Measurements from ENCODE around the gene DUSP22.

DUSP22 gene

GRCh38 chr6:309947-310346, 17.7 kb downstream of the DUSP22 start:
- no peak for DNase-seq (ENCODE audit: low read depth)

- DNase-seq (ENCODE audit: low read depth): no peak
Measured at GRCh38 chr6:310671-311070, 18.4 kb downstream of the DUSP22 start.

- DNase-seq (ENCODE audit: low read depth): no peak
Measured at GRCh38 chr6:311679-312220, 19.5 kb downstream of the DUSP22 start.

- DNase-seq (ENCODE audit: low read depth): no peak
Measured at GRCh38 chr6:313087-313486, 20.8 kb downstream of the DUSP22 start.

GRCh38 chr6:313917-314316, 21.6 kb downstream of the DUSP22 start:
- no peak for DNase-seq (ENCODE audit: low read depth)

- DNase-seq (ENCODE audit: low read depth): no peak
Measured at GRCh38 chr6:314377-314776, 22.1 kb downstream of the DUSP22 start.

GRCh38 chr6:315226-315625, 22.9 kb downstream of the DUSP22 start:
- DNase-seq (ENCODE audit: low read depth): no peak

- DNase-seq (ENCODE audit: low read depth): no peak
Measured at GRCh38 chr6:315921-316752, 23.9 kb downstream of the DUSP22 start.

GRCh38 chr6:316753-317038, 24.4 kb downstream of the DUSP22 start:
- no peak for DNase-seq (ENCODE audit: low read depth)

GRCh38 chr6:317060-317447, 24.8 kb downstream of the DUSP22 start:
- DNase-seq (ENCODE audit: low read depth): no peak

- DNase-seq (ENCODE audit: low read depth): no peak
Measured at GRCh38 chr6:317448-318144, 25.3 kb downstream of the DUSP22 start.

GRCh38 chr6:318243-318890, 26.1 kb downstream of the DUSP22 start:
- no peak for DNase-seq (ENCODE audit: low read depth)

GRCh38 chr6:319177-320131, 27.2 kb downstream of the DUSP22 start:
- DNase-seq (ENCODE audit: low read depth): no peak

- DNase-seq (ENCODE audit: low read depth): no peak
Measured at GRCh38 chr6:320351-321157, 28.3 kb downstream of the DUSP22 start.

- DNase-seq (ENCODE audit: low read depth): no peak
Measured at GRCh38 chr6:321158-321438, 28.8 kb downstream of the DUSP22 start.

GRCh38 chr6:321536-322258, 29.4 kb downstream of the DUSP22 start:
- no peak for DNase-seq (ENCODE audit: low read depth)

- DNase-seq (ENCODE audit: low read depth): no peak
Measured at GRCh38 chr6:322259-322930, 30.1 kb downstream of the DUSP22 start.

GRCh38 chr6:322940-323729, 30.8 kb downstream of the DUSP22 start:
- no peak for DNase-seq (ENCODE audit: low read depth)

GRCh38 chr6:323730-324088, 31.4 kb downstream of the DUSP22 start:
- DNase-seq (ENCODE audit: low read depth): no peak

Measured in activated T-cell treated with anti-CD3 and anti-CD28 coated beads for 1 hour (primary cell).